ENCODE results near the gene NYAP2. TPM values are rescaled to one million over a fixed set of nuclear protein-coding genes. Genes with fewer than 3 reads are reported as not detected.
A peak's percentile ranks its signal among the peaks of the same experiment; 100 is the strongest.

Gene NYAP2
- total RNA-seq, 1 donor from 2014 or later: 0.14 TPM

GRCh38 chr2:225398372-225398771, 1.1 kb upstream of the NYAP2 start:
- Mint-ChIP-seq H3K4me3 (ENCODE audit: unreplicated experiment) (no peak overlapping the region), H3K4me1 (ENCODE audit: low read depth, unreplicated experiment) (no peaks in the 10 kb centered on the region)
- DNase-seq (ENCODE audit: low read depth): no peak

DNA sequence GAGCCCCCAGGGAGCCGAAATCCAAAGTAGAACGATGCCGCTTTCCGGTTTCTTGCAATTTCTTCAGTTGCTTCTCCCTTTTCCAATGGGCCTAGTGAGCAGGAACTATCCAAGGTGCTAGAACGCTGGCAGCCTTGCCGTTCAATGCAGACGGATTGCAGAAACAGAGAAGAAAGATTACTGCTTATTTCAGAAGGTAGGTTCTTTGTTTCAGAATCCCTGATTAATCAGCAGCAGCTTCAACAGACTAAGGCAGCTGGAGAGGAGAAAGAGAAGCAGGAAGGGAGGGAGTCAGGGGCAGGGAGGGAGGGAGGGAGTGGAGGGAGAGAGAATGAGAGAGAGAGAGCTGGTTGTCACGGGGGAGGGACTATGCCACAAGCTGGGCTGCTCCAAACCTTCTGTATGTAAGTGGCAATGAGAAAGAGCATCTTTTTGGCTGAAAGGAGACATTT, 576 bp downstream of the NYAP2 start:
- Histone ChIP-seq H3K4me3 (ENCODE audit: insufficient read depth, low read depth, low read length) (no peak overlapping the region), H3K27me3 (ENCODE audit: insufficient read depth, low read length) (peaks cover 4% of the 10 kb centered on the region), H4K20me1 (ENCODE audit: insufficient read depth, low read length) (no peaks in the 10 kb centered on the region), H3K9me3 (ENCODE audit: insufficient read depth, low read depth, low read length) (no peaks in the 10 kb centered on the region), H3K36me3 (ENCODE audit: insufficient read depth, low read length) (no peaks in the 10 kb centered on the region), H3K4me2 (ENCODE audit: low read length) (peak overlapping the region; percentile 2), H3K27ac (ENCODE audit: low read depth, low read length) (no peak overlapping the region), H3K9ac (ENCODE audit: low read length) (no peak overlapping the region), H3K79me2 (ENCODE audit: insufficient read depth, low read length) (no peaks in the 10 kb centered on the region), H3K4me1 (ENCODE audit: insufficient read depth, low read length) (no peaks in the 10 kb centered on the region), H2AFZ (ENCODE audit: low read depth, low read length) (no peak overlapping the region)
- Mint-ChIP-seq H3K4me3 (ENCODE audit: unreplicated experiment) (no peak overlapping the region), H3K9me3 (ENCODE audit: unreplicated experiment) (no peaks in the 10 kb centered on the region), H3K36me3 (ENCODE audit: low read depth, unreplicated experiment) (no peaks in the 10 kb centered on the region), H3K27ac (ENCODE audit: unreplicated experiment) (no peak overlapping the region), H3K4me1 (ENCODE audit: low read depth, unreplicated experiment) (no peaks in the 10 kb centered on the region), H3K27me3 (ENCODE audit: low read depth, unreplicated experiment) (no peaks in the 10 kb centered on the region)
- FAIRE-seq (peak; percentile 34), DNase-seq (ENCODE audit: low read depth) (peak; percentile 46)
- TF ChIP-seq, protein P1, sequence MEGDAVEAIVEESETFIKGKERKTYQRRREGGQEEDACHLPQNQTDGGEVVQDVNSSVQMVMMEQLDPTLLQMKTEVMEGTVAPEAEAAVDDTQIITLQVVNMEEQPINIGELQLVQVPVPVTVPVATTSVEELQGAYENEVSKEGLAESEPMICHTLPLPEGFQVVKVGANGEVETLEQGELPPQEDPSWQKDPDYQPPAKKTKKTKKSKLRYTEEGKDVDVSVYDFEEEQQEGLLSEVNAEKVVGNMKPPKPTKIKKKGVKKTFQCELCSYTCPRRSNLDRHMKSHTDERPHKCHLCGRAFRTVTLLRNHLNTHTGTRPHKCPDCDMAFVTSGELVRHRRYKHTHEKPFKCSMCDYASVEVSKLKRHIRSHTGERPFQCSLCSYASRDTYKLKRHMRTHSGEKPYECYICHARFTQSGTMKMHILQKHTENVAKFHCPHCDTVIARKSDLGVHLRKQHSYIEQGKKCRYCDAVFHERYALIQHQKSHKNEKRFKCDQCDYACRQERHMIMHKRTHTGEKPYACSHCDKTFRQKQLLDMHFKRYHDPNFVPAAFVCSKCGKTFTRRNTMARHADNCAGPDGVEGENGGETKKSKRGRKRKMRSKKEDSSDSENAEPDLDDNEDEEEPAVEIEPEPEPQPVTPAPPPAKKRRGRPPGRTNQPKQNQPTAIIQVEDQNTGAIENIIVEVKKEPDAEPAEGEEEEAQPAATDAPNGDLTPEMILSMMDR (IDR thresholded peaks at IDR 0.05; ENCODE audit: insufficient read depth, low read depth, low read length): no peak
- TF ChIP-seq EZH2 (IDR thresholded peaks at IDR 0.05; ENCODE audit: insufficient read depth, low read length): no peak

More at GRCh38 chr2:225398372-225398771, 1.1 kb upstream of the NYAP2 start:
- Mint-ChIP-seq H3K36me3 (ENCODE audit: low read depth, unreplicated experiment) (no peaks in the 10 kb centered on the region), H3K27ac (ENCODE audit: unreplicated experiment) (no peak overlapping the region), H3K27me3 (ENCODE audit: low read depth, unreplicated experiment) (no peaks in the 10 kb centered on the region), H3K9me3 (ENCODE audit: unreplicated experiment) (no peaks in the 10 kb centered on the region)
- H3K4me2 ChIP-seq (ENCODE audit: low read length): no peak overlapping the region
- H3K79me2 ChIP-seq (ENCODE audit: insufficient read depth, low read length): no peaks in the 10 kb centered on the region
- H3K4me1 ChIP-seq (ENCODE audit: insufficient read depth, low read length): no peaks in the 10 kb centered on the region
- no peak for FAIRE-seq
- TF ChIP-seq, protein P1 (IDR thresholded peaks at IDR 0.05; ENCODE audit: insufficient read depth, low read depth, low read length): no peak
- TF ChIP-seq EZH2 (IDR thresholded peaks at IDR 0.05; ENCODE audit: insufficient read depth, low read length): no peak
- no peaks in the 10 kb centered on the region for H3K36me3 ChIP-seq (ENCODE audit: insufficient read depth, low read length)
- no peaks in the 10 kb centered on the region for H4K20me1 ChIP-seq (ENCODE audit: insufficient read depth, low read length)
- H3K27ac ChIP-seq (ENCODE audit: low read depth, low read length): no peak overlapping the region
- no peak overlapping the region for H2AFZ ChIP-seq (ENCODE audit: low read depth, low read length)
- no peak overlapping the region for H3K9ac ChIP-seq (ENCODE audit: low read length)
- no peaks in the 10 kb centered on the region for H3K9me3 ChIP-seq (ENCODE audit: insufficient read depth, low read depth, low read length)
- peaks cover 4% of the 10 kb centered on the region for H3K27me3 ChIP-seq (ENCODE audit: insufficient read depth, low read length)
- H3K4me3 ChIP-seq (ENCODE audit: insufficient read depth, low read depth, low read length): no peak overlapping the region

- Mint-ChIP-seq H3K4me1 (ENCODE audit: low read depth, unreplicated experiment) (no peaks in the 10 kb centered on the region), H3K27me3 (ENCODE audit: low read depth, unreplicated experiment) (no peaks in the 10 kb centered on the region), H3K27ac (ENCODE audit: unreplicated experiment) (no peak overlapping the region), H3K36me3 (ENCODE audit: low read depth, unreplicated experiment) (no peaks in the 10 kb centered on the region), H3K4me3 (ENCODE audit: unreplicated experiment) (no peak overlapping the region), H3K9me3 (ENCODE audit: unreplicated experiment) (no peaks in the 10 kb centered on the region)
- no peak overlapping the region for H3K4me3 ChIP-seq (ENCODE audit: insufficient read depth, low read depth, low read length)
- no peak overlapping the region for H3K9ac ChIP-seq (ENCODE audit: low read length)
- H3K4me2 ChIP-seq (ENCODE audit: low read length): no peak overlapping the region
- no peak for TF ChIP-seq EZH2 (IDR thresholded peaks at IDR 0.05; ENCODE audit: insufficient read depth, low read length)
- TF ChIP-seq, protein P1 (IDR thresholded peaks at IDR 0.05; ENCODE audit: insufficient read depth, low read depth, low read length): no peak
- DNase-seq (ENCODE audit: low read depth) (no peak), FAIRE-seq (no peak)
- H3K27ac ChIP-seq (ENCODE audit: low read depth, low read length): no peak overlapping the region
- no peaks in the 10 kb centered on the region for H3K9me3 ChIP-seq (ENCODE audit: insufficient read depth, low read depth, low read length)
- no peaks in the 10 kb centered on the region for H3K4me1 ChIP-seq (ENCODE audit: insufficient read depth, low read length)
- H3K27me3 ChIP-seq (ENCODE audit: insufficient read depth, low read length): peaks cover 4% of the 10 kb centered on the region
- H3K79me2 ChIP-seq (ENCODE audit: insufficient read depth, low read length): no peaks in the 10 kb centered on the region
- H3K36me3 ChIP-seq (ENCODE audit: insufficient read depth, low read length): no peaks in the 10 kb centered on the region
- no peak overlapping the region for H2AFZ ChIP-seq (ENCODE audit: low read depth, low read length)
- H4K20me1 ChIP-seq (ENCODE audit: insufficient read depth, low read length): no peaks in the 10 kb centered on the region
These were observed 1.3 kb downstream of the NYAP2 start for GRCh38 chr2:225400546-225401400.
